Effector memory CD4-positive, alpha-beta T cell (primary cell): ENCODE data around the gene TMEM50A.
"Not testable (repeated sequence)": the region's sequence is repeated elsewhere in the genome, so short reads cannot be mapped to it uniquely, and the experiment has no call there.

Experiments used
- DNase-seq, 3 donors: peaks; one replicate each; pipeline ENCODE4 v3.0.0-alpha.2; 2020
- H3K27ac ChIP-seq: 2 replicates; pipeline ENCODE4 v1.7.0; 2013; ENCODE audit warnings: mild to moderate bottlenecking, low read length, moderate library complexity; ENCODE audit not compliant: insufficient read depth, poor library complexity, severe bottlenecking
- H3K27me3 ChIP-seq: replicated peaks from 2 replicates; pipeline ENCODE4 v1.7.0; 2013; ENCODE audit warnings: mild to moderate bottlenecking, low read length; ENCODE audit not compliant: insufficient read depth, control insufficient read depth, poor library complexity, severe bottlenecking
- H3K36me3 ChIP-seq: 2 replicates; pipeline ENCODE4 v1.7.0; 2013; ENCODE audit warnings: mild to moderate bottlenecking, low read length, moderate library complexity; ENCODE audit not compliant: control insufficient read depth, insufficient read depth
- H3K4me1 ChIP-seq: 2 replicates; pipeline ENCODE4 v1.7.0; 2013; ENCODE audit warnings: low read length, mild to moderate bottlenecking; ENCODE audit not compliant: control insufficient read depth, insufficient read depth, poor library complexity, severe bottlenecking
- H3K4me3 ChIP-seq: 2 replicates; pipeline ENCODE4 v1.7.0; 2013; ENCODE audit warnings: low read length, low read depth, mild to moderate bottlenecking; ENCODE audit not compliant: insufficient read depth, poor library complexity, severe bottlenecking
- H3K9me3 ChIP-seq: 2 replicates; pipeline ENCODE4 v1.7.0; 2013; ENCODE audit warnings: mild to moderate bottlenecking, low read length, moderate library complexity; ENCODE audit not compliant: control insufficient read depth

The TMEM50A gene

GRCh38 chr1:25308168-25308567 lies 30.0 kb upstream of the TMEM50A start:
- H3K9me3 ChIP-seq, H3K27me3 ChIP-seq, H3K4me3 ChIP-seq, H3K4me1 ChIP-seq, H3K36me3 ChIP-seq, H3K27ac ChIP-seq, DNase-seq: not testable (repeated sequence)

- DNase-seq, H3K27ac ChIP-seq: not testable (repeated sequence)
Observed at GRCh38 chr1:25309085-25309484, 29.0 kb upstream of the TMEM50A start.

GRCh38 chr1:25309486-25309885 lies 28.6 kb upstream of the TMEM50A start:
- not testable (repeated sequence) for H3K4me3 ChIP-seq, H3K27ac ChIP-seq, H3K27me3 ChIP-seq, H3K9me3 ChIP-seq, H3K36me3 ChIP-seq, DNase-seq, H3K4me1 ChIP-seq

More at GRCh38 chr1:25309085-25309484, 29.0 kb upstream of the TMEM50A start:
- not testable (repeated sequence) for H3K4me1 ChIP-seq, H3K9me3 ChIP-seq, H3K36me3 ChIP-seq, H3K27me3 ChIP-seq, H3K4me3 ChIP-seq

GRCh38 chr1:25312806-25313470 lies 25.2 kb upstream of the TMEM50A start:
- H3K4me3 ChIP-seq, H3K27ac ChIP-seq, DNase-seq, H3K4me1 ChIP-seq, H3K36me3 ChIP-seq, H3K9me3 ChIP-seq, H3K27me3 ChIP-seq: not testable (repeated sequence)

GRCh38 chr1:25320314-25320938 lies 17.7 kb upstream of the TMEM50A start:
- not testable (repeated sequence) for H3K27ac ChIP-seq, H3K27me3 ChIP-seq, H3K4me3 ChIP-seq, H3K9me3 ChIP-seq, H3K4me1 ChIP-seq, H3K36me3 ChIP-seq, DNase-seq

- not testable (repeated sequence) for H3K27ac ChIP-seq, H3K4me3 ChIP-seq, DNase-seq, H3K9me3 ChIP-seq, H3K4me1 ChIP-seq, H3K36me3 ChIP-seq, H3K27me3 ChIP-seq
Observed at GRCh38 chr1:25322127-25322526, 16.0 kb upstream of the TMEM50A start.

GRCh38 chr1:25324407-25324806 lies 13.7 kb upstream of the TMEM50A start:
- H3K27ac ChIP-seq, H3K4me3 ChIP-seq, H3K36me3 ChIP-seq, DNase-seq, H3K4me1 ChIP-seq, H3K9me3 ChIP-seq, H3K27me3 ChIP-seq: not testable (repeated sequence)

- H3K4me3 ChIP-seq, H3K4me1 ChIP-seq, DNase-seq, H3K27ac ChIP-seq, H3K27me3 ChIP-seq, H3K9me3 ChIP-seq, H3K36me3 ChIP-seq: not testable (repeated sequence)
Observed at GRCh38 chr1:25327864-25328790, 10.0 kb upstream of the TMEM50A start.

GRCh38 chr1:25328791-25329185 lies 9.3 kb upstream of the TMEM50A start:
- H3K27ac ChIP-seq, H3K4me3 ChIP-seq, H3K9me3 ChIP-seq, DNase-seq, H3K4me1 ChIP-seq, H3K27me3 ChIP-seq, H3K36me3 ChIP-seq: not testable (repeated sequence)

GRCh38 chr1:25329336-25329735 lies 8.8 kb upstream of the TMEM50A start:
- not testable (repeated sequence) for H3K36me3 ChIP-seq, H3K4me1 ChIP-seq, H3K27ac ChIP-seq, H3K9me3 ChIP-seq, H3K27me3 ChIP-seq, H3K4me3 ChIP-seq, DNase-seq
